Chondrocyte (in vitro differentiated cells): ENCODE results near the gene CCDC148. TPM values are rescaled to one million over a fixed set of nuclear protein-coding genes. Genes with fewer than 3 reads are reported as not detected.

Experiments
- DNase-seq: peaks from one replicate; pipeline ENCODE4 v3.0.0; 2021; ENCODE audit warnings: mixed read lengths, low spot score
- H3K27ac Mint-ChIP-seq: one replicate; pipeline ENCODE4 v1.8.0; 2021; ENCODE audit warnings: mild to moderate bottlenecking, moderate library complexity, mixed read lengths; ENCODE audit not compliant: unreplicated experiment
- H3K27me3 Mint-ChIP-seq: 2 replicates; pipeline ENCODE4 v1.8.0; 2021; ENCODE audit warnings: low read depth, mixed read lengths
- H3K36me3 Mint-ChIP-seq: 2 replicates; pipeline ENCODE4 v1.8.0; 2021; ENCODE audit warnings: low read depth, mixed read lengths
- H3K4me1 Mint-ChIP-seq: 2 replicates; pipeline ENCODE4 v1.8.0; 2021; ENCODE audit warnings: low read depth, mild to moderate bottlenecking, mixed read lengths
- H3K4me3 Mint-ChIP-seq: one replicate; pipeline ENCODE4 v1.8.0; 2021; ENCODE audit warnings: mild to moderate bottlenecking, moderate library complexity, mixed read lengths; ENCODE audit not compliant: unreplicated experiment
- H3K9me3 Mint-ChIP-seq: 2 replicates; pipeline ENCODE4 v1.8.0; 2021; ENCODE audit warnings: low read depth, mixed read lengths
- total RNA-seq: library from RNA; stranded (reverse); gene quantifications from 3 replicates; pipeline ENCODE4 v1.2.1, GENCODE V29; 2021
- TF ChIP-seq, protein P1 (sequence below): fragments of 200-600 bp; sonication (generic); IDR thresholded peaks from 2 replicates; pipeline ENCODE4 v1.5.0; 2021; ENCODE audit warnings: antibody characterized with exemption, mild to moderate bottlenecking, moderate library complexity

CCDC148 gene
- total RNA-seq, 1 donor from 2014 or later, result 0.52 TPM

DNA sequence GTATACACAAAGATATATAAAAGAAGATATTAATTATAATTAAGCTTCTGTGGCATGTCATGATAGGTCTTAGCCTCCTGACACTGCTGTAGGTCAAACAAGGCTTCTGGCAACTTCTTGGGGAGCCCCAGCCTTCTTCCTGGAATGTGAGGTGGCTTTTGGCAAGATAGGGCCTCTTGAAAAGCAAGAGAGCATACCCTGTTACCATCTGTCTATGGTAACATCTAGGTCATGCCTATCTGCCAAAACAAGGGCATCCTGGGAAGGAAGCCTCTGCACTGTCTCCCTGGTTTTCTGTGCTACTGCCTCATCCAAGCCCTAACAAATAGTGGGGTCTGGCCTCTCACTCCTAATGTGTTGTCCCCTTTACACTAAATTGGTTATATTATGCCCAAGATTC is 70.9 kb downstream of the CCDC148 start:
- Mint-ChIP-seq H3K27ac (no peak overlapping the region), H3K4me3 (no peak overlapping the region), H3K9me3 (peaks cover 7% of the 10 kb centered on the region), H3K4me1 (no peaks in the 10 kb centered on the region), H3K27me3 (no peaks in the 10 kb centered on the region), H3K36me3 (no peaks in the 10 kb centered on the region)
- TF ChIP-seq, protein P1, sequence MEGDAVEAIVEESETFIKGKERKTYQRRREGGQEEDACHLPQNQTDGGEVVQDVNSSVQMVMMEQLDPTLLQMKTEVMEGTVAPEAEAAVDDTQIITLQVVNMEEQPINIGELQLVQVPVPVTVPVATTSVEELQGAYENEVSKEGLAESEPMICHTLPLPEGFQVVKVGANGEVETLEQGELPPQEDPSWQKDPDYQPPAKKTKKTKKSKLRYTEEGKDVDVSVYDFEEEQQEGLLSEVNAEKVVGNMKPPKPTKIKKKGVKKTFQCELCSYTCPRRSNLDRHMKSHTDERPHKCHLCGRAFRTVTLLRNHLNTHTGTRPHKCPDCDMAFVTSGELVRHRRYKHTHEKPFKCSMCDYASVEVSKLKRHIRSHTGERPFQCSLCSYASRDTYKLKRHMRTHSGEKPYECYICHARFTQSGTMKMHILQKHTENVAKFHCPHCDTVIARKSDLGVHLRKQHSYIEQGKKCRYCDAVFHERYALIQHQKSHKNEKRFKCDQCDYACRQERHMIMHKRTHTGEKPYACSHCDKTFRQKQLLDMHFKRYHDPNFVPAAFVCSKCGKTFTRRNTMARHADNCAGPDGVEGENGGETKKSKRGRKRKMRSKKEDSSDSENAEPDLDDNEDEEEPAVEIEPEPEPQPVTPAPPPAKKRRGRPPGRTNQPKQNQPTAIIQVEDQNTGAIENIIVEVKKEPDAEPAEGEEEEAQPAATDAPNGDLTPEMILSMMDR, result no peak
- DNase-seq, result no peak

DNA sequence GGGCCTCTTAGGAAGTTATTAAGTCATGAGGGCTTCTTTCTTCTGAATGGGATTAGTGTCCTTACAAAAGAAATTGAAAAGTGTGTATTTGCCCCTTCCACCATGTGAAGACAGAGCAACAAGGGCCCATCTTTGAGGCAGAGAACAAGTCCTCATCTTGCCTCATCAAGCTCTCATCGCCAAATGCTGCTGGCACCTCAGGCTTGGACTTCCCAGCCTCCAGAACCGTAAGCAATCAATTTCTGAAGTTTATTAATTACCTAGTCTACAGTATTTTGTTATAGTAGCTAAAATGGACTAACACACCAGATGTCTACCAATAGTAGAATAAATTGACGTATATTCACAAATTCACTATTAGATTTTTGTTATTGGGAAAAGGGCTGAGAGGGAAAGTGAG is 74.6 kb downstream of the CCDC148 start:
- DNase-seq, result no peak
- TF ChIP-seq, protein P1, result no peak
- Mint-ChIP-seq H3K27ac (no peak overlapping the region), H3K9me3 (peaks cover 13% of the 10 kb centered on the region), H3K4me3 (no peak overlapping the region), H3K27me3 (no peaks in the 10 kb centered on the region), H3K36me3 (no peaks in the 10 kb centered on the region), H3K4me1 (peaks cover 3% of the 10 kb centered on the region)

DNA sequence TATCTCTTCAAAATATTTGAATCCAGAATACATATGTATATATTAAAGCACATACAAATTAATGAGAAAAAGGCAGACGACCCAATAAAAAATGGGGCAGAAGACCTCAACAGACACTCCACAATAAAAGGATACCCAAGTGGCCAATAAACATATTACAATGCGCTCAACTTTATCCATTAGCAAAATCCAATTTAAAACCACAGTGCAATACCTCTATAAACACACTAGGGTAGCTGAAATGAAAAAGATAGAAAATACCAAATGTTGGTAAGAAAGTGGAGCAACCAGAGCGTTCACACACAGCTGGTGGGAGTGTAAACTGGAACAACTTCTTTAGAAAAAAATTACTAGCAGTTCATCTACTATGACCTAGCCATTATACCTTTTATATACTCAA is 75.3 kb downstream of the CCDC148 start:
- no peaks in the 10 kb centered on the region for H3K27me3 Mint-ChIP-seq
- H3K27ac Mint-ChIP-seq, result no peak overlapping the region
- H3K9me3 Mint-ChIP-seq, result peaks cover 13% of the 10 kb centered on the region
- no peak overlapping the region for H3K4me3 Mint-ChIP-seq
- no peaks in the 10 kb centered on the region for H3K36me3 Mint-ChIP-seq
- TF ChIP-seq, protein P1, result no peak
- DNase-seq, result no peak
- H3K4me1 Mint-ChIP-seq, result peaks cover 3% of the 10 kb centered on the region

DNA sequence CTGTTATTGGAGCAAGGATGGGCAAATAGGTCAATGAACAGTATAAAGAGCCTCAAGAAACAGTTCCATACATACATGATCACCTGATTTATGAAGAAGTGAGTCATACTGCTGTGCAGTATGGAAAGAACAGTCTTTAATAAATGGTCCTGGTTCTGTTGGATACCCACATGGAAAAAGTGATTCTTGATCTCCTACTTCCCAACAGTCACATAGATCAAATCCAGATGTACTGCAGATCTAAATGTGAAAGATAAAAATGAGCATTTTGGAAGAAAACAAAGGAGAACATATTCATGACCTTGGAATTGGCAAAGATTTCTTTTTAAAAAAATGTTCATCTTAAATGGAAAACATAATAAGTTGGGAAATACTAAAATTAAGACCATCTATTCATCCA is 75.8 kb downstream of the CCDC148 start:
- H3K36me3 Mint-ChIP-seq, result no peaks in the 10 kb centered on the region
- H3K4me3 Mint-ChIP-seq, result no peak overlapping the region
- TF ChIP-seq, protein P1, result no peak
- no peak overlapping the region for H3K27ac Mint-ChIP-seq
- no peaks in the 10 kb centered on the region for H3K27me3 Mint-ChIP-seq
- H3K9me3 Mint-ChIP-seq, result peaks cover 13% of the 10 kb centered on the region
- no peak for DNase-seq
- H3K4me1 Mint-ChIP-seq, result peaks cover 3% of the 10 kb centered on the region

DNA sequence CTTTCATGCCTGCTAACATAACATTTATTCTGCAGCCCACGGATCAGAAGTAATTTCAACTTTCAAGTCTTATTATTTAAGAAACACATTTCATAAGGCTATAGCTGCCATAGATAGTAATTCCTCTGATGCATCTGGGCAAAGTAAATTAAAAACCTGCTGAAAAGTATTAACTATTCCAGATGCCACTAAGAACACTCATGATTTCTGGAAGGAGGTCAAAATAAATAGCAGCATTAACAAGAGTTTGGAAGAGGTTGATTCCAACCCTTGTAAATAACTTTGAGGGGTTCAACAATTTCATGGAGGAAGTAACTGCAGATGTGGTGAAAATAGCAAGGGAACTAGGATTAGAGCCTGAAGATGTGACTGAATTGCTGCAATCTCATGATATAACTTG is 77.6 kb downstream of the CCDC148 start:
- peaks cover 13% of the 10 kb centered on the region for H3K9me3 Mint-ChIP-seq
- DNase-seq, result no peak
- TF ChIP-seq, protein P1, result no peak
- H3K36me3 Mint-ChIP-seq, result no peaks in the 10 kb centered on the region
- no peaks in the 10 kb centered on the region for H3K27me3 Mint-ChIP-seq
- H3K27ac Mint-ChIP-seq, result no peak overlapping the region
- peaks cover 3% of the 10 kb centered on the region for H3K4me1 Mint-ChIP-seq
- no peak overlapping the region for H3K4me3 Mint-ChIP-seq
